HL-60 (cell line): ENCODE data around the gene EID2.
A peak's percentile ranks its signal among the peaks of the same experiment; 100 is the strongest.

Source experiments
- DNase-seq, 2 experiments: peaks; one replicate each; pipeline ENCODE4 v3.0.0-alpha.2; 2010 to 2020; ENCODE audit warnings: low read depth in 1 of 2, low spot score in 1 of 2
- H3K27ac ChIP-seq: fragments of 250-450 bp; sonication (Bioruptor Pico); replicated peaks from 2 replicates; pipeline ENCODE4 v1.5.1; 2020; ENCODE audit warnings: mild to moderate bottlenecking, moderate library complexity
- H3K27me3 ChIP-seq: fragments of 250-450 bp; sonication (Bioruptor Pico); 2 replicates; pipeline ENCODE4 v1.5.1; 2021; ENCODE audit warnings: mild to moderate bottlenecking, moderate library complexity; ENCODE audit not compliant: insufficient read depth, poor library complexity, severe bottlenecking
- H3K4me3 ChIP-seq: replicated peaks from 2 replicates; pipeline ENCODE4 v1.5.1; 2011; ENCODE audit warnings: mild to moderate bottlenecking, control low read depth, low read length; ENCODE audit not compliant: insufficient read depth
- GABPA ChIP-seq: IDR thresholded peaks from 2 replicates; pipeline ENCODE4 v1.6.1; 2012; ENCODE audit warnings: low read depth
- POLR2AphosphoS5 ChIP-seq: IDR thresholded peaks from 2 replicates; pipeline ENCODE4 v1.6.1; 2012; ENCODE audit warnings: low read depth
- SPI1 ChIP-seq: IDR thresholded peaks from 2 replicates; pipeline ENCODE4 v1.6.1; 2012; ENCODE audit warnings: low read depth, mild to moderate bottlenecking, borderline replicate concordance
- TF ChIP-seq, protein P1 (sequence below): IDR thresholded peaks from one replicate; pipeline ENCODE4 v1.5.1; 2011; ENCODE audit warnings: low read length, control low read depth, inconsistent platforms; ENCODE audit not compliant: insufficient read depth
- TF ChIP-seq, protein P2 (sequence below): IDR thresholded peaks from 2 replicates; pipeline ENCODE4 v1.6.1; 2012; ENCODE audit warnings: low read depth; ENCODE audit not compliant: insufficient replicate concordance

The EID2 gene

DNA sequence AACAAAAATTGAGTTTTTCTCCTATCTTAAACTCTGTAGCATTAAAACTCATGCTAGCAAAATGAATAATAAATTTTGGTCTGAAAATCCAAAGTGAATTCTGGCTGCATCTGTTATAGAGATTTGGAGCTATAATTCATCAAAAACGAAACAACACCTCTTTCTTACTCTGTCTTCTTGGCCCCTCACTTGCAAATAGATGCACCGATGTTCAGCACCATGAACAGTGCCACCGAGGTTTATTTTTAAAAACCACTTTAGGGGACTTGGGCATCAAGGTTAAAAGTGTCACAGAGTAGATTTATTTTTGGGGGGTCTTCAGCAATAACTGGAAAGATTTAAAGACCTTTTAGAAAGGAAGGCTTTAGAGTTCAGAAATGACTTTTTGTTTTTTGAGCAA lies 26.1 kb upstream of the EID2 start:
- Histone ChIP-seq H3K4me3 (no peak overlapping the region), H3K27ac (no peak overlapping the region), H3K27me3 (peaks cover 9% of the 10 kb centered on the region)
- TF ChIP-seq GABPA (no peak), SPI1 (no peak)
- TF ChIP-seq, protein P1, sequence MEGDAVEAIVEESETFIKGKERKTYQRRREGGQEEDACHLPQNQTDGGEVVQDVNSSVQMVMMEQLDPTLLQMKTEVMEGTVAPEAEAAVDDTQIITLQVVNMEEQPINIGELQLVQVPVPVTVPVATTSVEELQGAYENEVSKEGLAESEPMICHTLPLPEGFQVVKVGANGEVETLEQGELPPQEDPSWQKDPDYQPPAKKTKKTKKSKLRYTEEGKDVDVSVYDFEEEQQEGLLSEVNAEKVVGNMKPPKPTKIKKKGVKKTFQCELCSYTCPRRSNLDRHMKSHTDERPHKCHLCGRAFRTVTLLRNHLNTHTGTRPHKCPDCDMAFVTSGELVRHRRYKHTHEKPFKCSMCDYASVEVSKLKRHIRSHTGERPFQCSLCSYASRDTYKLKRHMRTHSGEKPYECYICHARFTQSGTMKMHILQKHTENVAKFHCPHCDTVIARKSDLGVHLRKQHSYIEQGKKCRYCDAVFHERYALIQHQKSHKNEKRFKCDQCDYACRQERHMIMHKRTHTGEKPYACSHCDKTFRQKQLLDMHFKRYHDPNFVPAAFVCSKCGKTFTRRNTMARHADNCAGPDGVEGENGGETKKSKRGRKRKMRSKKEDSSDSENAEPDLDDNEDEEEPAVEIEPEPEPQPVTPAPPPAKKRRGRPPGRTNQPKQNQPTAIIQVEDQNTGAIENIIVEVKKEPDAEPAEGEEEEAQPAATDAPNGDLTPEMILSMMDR = no peak
- TF ChIP-seq, protein P2, sequence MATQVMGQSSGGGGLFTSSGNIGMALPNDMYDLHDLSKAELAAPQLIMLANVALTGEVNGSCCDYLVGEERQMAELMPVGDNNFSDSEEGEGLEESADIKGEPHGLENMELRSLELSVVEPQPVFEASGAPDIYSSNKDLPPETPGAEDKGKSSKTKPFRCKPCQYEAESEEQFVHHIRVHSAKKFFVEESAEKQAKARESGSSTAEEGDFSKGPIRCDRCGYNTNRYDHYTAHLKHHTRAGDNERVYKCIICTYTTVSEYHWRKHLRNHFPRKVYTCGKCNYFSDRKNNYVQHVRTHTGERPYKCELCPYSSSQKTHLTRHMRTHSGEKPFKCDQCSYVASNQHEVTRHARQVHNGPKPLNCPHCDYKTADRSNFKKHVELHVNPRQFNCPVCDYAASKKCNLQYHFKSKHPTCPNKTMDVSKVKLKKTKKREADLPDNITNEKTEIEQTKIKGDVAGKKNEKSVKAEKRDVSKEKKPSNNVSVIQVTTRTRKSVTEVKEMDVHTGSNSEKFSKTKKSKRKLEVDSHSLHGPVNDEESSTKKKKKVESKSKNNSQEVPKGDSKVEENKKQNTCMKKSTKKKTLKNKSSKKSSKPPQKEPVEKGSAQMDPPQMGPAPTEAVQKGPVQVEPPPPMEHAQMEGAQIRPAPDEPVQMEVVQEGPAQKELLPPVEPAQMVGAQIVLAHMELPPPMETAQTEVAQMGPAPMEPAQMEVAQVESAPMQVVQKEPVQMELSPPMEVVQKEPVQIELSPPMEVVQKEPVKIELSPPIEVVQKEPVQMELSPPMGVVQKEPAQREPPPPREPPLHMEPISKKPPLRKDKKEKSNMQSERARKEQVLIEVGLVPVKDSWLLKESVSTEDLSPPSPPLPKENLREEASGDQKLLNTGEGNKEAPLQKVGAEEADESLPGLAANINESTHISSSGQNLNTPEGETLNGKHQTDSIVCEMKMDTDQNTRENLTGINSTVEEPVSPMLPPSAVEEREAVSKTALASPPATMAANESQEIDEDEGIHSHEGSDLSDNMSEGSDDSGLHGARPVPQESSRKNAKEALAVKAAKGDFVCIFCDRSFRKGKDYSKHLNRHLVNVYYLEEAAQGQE = peak; percentile 86
- no peak for DNase-seq

DNA sequence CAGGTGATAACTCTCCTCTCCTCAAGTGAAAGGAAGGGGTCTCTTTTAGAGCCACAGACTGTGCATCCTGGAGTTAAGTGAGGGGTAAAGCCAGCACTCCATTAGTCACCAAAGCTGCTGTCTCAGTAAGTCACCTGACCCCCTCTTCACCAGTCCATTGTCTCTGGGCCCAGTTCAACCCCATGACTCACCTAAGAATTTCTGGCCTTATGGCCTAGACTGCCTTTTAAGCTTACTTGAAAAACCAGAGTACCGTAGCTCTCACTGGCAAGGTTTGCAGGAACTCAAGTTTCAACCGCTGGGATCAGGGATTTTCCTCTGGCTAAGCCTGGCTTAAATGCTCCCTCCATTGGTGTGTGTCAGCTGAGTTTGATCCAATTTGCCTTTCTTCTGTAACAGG lies 23.4 kb upstream of the EID2 start:
- DNase-seq = no peak
- Histone ChIP-seq H3K4me3 (no peak overlapping the region), H3K27me3 (peaks cover 5% of the 10 kb centered on the region), H3K27ac (no peak overlapping the region)
- no peak for TF ChIP-seq SPI1
- no peak for TF ChIP-seq GABPA
- TF ChIP-seq, protein P2 = no peak
- TF ChIP-seq POLR2AphosphoS5 = no peak
- TF ChIP-seq, protein P1 = no peak

DNA sequence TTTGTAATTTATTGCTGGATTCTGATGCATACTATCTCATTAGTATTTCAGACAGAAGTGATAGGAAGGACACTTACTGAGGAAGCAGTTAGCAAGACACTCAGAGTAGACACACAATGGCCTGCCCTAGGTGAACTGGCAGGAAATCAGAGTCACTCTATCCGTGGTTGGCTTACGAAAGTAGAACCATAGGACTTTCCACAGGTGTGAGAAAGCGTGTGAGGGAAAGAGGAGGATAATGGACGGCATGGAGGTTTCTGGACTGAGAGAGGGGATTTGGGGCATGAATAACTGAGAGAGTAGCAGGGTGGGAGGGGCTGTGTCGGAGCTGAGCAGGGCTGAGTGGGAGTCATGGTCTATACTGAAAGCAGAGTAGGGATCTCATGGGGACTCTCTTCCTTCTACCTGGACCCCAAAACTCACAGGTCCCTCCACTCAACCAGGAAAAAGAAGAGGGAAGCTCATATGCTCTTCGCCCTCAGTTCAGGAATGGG lies 18.7 kb upstream of the EID2 start:
- Histone ChIP-seq H3K4me3 (no peak overlapping the region), H3K27me3 (peaks cover 8% of the 10 kb centered on the region), H3K27ac (no peak overlapping the region)
- TF ChIP-seq, protein P1 = no peak
- TF ChIP-seq POLR2AphosphoS5 = no peak
- TF ChIP-seq GABPA = no peak
- no peak for TF ChIP-seq SPI1
- TF ChIP-seq, protein P2 = no peak
- DNase-seq = no peak
